GM21447 (cell line): Measurements from ENCODE around the gene SEC11C.
"Not testable (repeated sequence)": the region's sequence is repeated elsewhere in the genome, so short reads cannot be mapped to it uniquely, and the experiment has no call there.

Source experiments
- ATAC-seq: cut with Tn5 transposase; IDR thresholded peaks from one replicate; pipeline ENCODE4 v1.9.1; 2021; ENCODE audit not compliant: unreplicated experiment

The SEC11C gene

DNA sequence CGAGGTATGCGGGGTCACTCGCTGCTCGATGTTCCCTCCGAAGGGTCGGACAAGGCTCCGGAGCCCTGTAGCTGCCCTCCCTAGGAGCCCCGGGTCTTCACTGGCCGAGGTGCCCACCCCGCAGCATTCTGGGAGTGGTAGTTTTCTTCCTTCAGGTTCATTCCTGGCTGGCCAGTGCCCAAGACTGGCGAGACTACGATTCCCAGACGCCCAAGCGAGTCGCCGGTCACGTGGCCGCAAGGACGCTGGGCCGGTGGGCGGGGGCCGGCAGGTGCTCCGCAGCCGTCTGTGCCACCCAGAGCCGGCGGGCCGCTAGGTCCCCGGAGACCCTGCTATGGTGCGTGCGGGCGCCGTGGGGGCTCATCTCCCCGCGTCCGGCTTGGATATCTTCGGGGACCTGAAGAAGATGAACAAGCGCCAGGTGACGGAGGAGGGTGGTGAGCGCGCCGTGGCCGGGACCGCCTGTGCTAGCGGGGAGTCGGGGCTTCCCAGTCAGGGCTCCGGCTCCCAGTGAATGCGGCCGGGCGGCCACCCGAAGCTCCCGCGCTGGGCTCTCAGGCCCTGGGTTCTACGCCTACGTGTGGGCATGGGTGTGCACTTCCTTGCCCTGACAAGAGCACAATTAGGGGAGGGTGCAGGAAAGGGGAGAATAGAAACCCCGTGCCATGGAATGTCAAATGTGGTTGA, at the start of gene SEC11C:
Gene SEC11C, plus strand, starts transcription at position 270 of the 687 bp plus-strand sequence. Its CDS starts 65 bp downstream, at position 335.
- peak; percentile 82 for ATAC-seq

DNA sequence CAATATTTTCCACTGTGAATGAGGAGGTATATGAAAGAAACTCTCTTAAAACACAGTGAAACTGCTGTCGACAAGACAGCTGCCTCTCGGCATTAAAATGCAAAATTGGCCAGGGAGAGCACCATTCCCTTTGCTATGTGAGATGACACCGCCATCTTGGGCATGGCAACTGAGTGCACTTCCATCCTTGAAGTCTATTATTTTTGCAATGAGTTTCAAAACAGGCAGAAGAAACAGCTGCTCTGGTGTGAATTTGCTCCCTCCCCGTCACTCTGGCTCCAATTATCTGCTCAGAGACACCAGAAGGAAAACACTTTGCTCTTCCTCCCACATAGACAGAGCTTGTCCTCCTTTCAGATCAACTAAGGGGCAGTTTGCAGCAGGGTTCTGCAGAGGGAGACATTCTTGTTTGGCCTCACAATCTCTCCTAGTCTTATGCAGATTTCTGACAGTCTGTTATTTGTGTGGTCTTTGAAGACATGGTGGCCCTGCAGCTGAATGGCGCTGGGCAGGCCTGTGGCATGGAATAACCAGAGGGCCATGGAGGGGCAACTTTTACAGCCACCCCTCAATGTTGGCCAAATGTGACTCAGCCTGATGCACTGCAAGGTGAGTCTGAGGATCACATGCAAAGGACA, 48.6 kb upstream of the SEC11C start:
- no peak for ATAC-seq

DNA sequence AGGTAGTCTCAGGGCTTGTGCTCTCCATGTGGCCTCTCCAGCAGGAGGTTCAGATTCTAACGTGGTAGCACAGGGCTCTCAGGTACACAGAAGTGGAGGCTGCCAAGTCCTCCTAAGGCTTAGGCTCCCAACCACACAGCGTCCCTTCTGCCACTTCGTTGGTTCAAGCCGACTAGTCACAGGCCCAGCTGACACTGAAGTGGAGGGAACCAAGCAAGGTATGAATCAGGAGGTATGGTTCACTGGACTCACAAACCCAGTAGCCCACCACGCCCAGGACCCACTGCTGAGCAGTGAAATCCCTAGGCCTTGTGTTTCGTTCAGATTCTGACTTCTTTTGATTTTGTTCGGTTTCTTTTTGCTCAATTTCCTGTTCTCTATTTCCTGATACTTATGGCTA, 46.0 kb upstream of the SEC11C start:
- no peak for ATAC-seq

DNA sequence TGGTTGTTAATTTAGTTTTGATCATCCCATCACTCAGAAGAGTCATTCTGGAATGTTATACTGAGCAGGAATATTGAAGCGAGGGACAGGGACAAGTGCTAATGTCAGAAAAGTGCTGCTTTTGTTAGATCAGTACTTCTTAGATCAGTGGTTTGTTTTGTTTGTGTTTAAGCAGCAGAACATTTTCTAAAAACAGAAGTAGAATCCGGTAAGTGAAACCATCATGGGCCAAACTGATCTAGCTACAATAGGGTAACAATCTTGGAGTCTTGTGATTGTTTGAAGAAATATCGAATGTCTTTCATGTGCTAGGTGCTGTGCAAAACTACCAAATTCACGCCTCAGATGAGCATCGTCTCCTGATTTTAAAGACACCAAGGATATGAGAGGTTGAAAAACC, 45.1 kb upstream of the SEC11C start:
- no peak for ATAC-seq

DNA sequence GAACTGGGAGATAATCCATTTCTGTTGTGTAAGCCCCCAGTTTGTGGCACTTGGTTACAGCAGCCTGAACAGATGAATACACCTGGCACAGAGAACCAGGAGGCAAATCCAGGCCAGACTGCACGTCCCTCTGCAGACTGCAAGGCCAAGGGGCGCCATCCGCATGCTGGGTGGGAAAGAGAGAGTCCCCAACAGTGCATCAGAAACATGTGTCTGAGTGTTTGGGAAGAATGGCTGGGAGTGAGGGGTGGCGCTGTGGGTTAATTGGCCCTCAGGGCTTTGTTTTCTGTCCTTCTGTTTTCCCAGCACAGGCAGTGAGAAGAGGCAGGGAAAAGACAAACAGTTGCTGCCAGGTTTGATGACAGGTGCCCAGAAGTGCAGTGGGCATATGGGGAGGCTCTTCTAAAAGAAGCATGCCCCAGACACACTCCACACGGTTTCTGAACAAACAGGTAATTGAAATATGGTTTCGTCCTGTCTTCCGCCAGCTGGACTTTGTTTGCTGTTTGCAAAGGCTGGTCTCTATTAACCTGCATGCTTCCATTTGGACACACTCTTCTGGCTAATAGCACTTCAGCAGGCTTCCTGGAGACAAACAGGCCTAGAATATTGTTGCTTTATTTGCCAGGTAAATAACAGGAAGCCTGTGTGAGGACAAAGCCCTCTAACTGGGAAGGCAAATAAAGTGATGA, 43.4 kb upstream of the SEC11C start:
- ATAC-seq: no peak

DNA sequence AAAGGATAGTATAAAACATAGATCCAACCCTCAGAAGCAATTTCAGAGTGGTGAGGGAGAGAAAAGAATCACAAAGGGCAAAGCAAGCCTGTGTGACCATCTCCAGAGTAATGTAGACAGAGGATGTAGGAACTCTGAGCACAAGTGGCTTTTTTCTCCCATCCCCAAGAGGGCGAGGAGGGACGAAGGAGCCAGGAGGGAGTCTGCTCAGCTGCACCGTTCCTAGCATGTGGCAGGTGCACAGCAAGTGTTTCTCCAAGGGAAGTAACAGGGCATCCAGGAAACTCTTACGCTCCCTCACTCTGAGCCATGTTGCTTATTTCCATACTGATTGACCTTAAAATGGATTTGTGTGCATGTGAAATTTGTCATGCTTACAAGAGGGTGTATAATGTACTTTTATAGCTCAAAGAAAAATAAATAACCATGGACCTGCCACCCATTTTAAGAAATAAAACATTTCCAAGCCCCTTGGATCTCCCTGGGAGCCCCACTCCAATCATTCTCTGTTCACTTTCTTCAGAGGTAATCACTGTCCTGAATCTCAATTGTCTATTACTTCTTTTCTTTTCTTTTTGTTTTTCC, 37.8 kb upstream of the SEC11C start:
- no peak for ATAC-seq

DNA sequence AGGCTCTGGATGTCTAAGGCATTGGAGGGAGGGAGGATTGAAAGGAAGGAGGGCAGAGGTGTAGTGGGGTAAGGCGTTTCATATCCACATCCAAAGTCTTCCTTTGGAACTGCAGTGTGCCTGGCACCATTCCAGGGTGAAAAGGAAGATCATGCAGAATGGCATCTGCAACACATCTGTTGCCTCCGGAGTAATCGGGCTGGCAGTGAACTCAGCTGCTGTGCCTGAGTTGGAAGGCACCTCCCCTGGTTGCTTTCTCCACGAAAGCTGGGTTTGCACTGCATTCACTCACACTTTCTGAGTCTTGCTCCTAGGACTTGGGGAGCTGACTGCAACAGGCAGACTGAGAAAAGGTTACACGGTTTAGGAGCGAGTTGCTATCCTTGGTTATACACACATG, 30.3 kb upstream of the SEC11C start:
- ATAC-seq: no peak

DNA sequence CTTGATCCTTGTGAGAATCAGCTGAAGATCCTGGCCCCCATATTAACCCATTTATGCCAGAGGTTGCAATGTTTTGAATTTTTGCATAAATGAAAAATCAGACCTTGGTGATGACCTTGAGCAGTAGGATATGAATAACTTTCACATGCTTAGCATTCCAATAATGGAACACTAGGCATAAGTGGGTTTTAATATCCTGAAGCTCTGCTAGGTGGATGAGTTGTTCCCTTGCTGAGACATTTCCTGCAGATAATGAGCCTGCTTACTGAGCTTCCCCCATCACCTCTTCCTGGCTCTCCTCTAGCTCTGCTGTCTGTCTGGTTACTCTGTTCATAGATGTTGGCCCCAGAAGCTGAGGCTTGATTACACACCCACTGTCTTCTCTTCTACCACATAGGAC, 25.5 kb upstream of the SEC11C start:
- no peak for ATAC-seq

DNA sequence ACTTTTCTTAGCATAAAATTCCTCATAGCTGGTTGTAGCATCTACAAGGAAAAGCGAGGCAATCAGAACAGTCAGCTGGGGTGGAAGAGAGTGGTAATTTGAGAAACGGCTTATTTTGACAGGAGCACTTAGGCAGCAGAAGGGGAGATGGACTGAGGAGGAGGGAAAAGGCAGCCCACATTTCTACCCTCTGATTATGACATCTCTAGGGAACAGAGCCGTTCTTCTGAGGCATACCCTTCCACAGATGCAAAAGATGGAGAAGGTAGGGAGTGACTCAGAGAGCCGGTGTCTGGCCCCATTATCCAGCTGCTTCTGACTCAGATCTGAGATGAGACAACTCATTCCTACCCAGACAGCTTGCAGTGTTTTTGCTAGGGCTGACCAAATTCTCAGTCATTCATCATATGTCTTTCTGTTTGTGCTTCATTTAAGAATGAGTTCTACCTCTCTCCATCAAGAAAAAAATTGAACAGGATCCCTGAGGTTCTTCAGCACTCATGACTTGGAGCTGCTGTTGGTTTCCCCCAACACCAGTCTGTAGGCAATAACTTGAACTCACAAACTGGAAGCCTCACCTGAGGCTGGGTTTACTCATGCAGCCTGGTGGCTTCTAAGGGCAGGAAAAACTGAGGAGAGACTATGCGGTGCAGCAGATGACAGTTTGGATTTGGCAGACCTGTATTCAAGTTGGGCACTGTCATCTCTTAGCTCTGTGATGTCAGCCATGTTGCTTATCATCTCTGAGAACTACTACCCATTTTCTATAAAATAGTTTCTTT, 15.9 kb upstream of the SEC11C start:
- ATAC-seq: no peak

DNA sequence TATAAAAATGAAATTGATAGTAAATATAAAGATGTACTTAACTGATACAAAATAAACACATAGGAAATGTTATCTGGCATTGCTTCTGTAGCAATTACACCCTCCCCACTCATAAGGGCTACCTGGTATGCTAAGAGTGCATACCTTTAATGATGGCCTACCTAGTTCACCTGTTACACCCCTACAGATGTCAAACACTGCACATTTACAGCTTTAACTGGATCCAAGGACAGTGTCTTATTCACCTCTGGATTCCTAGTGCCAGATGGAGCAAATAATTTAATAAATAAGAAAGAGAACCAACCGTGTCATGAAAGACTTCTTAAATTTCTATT, 15.3 kb upstream of the SEC11C start:
- ATAC-seq: no peak

DNA sequence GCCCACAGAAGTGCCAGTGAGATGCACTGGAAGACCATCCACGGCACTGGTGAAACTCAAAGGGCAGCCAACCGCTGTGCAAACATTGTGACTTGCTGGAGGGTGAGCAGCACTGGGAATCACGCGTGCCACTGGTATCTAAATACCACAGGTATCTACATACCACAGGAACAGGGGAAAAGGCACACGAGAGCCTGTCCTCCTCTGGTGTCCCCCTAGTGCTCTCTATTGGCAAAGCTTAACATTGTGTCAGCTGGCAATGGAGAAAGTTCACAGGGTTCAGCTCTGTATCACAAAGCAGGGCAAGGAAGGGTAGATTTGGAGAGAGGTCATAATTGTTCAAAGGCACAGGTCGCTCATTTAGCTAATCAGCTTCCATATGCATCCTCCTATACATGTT, 12.6 kb upstream of the SEC11C start:
- ATAC-seq: no peak

DNA sequence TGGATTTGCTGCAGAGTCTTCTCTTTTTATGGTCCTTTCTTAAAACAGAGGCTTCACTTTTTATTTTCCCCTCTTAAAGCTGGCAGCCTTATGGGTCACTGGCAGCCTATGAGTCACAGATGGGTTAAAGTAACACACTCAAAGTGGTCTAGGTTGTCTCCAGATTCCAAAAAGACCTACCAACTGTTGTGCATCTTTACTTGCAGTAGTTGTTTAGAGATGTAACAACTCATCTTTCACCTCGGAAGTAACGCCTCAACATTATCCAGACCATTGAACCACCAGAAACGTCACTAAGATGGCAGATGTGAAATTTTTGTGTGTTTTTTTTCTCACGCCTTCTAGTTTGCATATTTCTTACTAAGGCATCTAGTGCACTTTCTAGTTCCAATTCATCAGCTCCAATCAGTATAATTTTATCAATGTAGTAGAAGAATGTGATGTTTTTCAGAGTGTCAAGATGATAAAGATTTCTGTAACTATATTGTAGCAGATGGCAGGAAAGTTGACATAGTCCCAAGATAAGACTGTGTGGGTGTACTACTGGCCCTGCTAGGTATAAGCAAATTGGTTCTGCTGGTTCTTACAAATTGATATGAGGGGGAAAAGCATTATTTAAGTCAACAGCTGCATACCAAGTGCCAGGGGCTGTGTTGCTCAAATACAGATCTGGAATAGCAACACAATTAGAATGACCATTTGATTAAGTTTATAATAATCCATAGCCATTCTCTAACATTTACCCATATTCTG, 9.6 kb upstream of the SEC11C start:
- ATAC-seq: no peak

DNA sequence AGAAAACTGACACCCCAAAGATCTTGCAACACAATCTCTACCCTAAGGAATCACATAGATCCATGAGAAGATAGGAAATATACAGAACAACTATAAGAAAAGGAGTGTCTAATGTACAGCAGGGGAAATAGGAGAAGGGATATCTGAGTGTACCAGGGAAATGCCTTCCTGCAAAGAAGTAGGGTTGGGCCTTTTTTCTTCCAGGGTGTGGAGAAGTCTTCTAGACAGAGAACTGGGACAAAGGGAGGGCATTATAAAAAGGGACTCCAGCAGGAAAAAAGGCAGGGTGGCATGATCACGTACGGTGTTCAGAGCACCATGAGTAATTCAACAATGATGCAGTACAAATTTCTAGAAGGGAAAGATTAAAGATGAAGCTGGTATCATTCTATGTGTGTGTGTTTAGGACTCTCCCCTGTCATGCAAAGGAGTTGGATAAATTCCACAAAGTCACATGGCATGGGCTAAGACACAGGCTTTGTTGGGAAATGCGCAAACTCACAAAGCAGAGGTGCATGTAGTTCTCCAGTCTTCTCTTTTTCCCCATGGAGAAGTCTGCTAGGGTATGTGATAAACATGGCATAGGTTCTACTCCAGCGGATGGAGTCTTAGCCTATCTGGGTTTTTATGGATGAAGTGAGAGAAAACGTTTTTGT, 6.7 kb upstream of the SEC11C start:
- ATAC-seq: no peak

DNA sequence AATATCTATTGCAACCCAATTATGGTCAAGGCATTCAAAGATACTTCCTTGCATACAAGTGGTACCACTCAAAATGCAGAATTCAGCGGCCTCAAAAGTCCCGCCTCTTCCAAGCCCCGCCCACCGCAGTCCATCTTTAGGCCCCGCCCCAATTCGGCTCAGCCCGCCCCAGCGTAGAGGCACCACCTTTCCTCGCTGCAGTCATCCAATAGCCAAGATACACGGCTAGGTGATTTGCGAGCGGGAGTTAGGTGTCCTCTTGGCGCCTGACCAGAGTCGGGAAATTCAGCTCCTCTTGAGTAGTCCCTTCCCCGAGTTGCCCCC, 431 bp upstream of the SEC11C start:
- ATAC-seq: peak; percentile 69

DNA sequence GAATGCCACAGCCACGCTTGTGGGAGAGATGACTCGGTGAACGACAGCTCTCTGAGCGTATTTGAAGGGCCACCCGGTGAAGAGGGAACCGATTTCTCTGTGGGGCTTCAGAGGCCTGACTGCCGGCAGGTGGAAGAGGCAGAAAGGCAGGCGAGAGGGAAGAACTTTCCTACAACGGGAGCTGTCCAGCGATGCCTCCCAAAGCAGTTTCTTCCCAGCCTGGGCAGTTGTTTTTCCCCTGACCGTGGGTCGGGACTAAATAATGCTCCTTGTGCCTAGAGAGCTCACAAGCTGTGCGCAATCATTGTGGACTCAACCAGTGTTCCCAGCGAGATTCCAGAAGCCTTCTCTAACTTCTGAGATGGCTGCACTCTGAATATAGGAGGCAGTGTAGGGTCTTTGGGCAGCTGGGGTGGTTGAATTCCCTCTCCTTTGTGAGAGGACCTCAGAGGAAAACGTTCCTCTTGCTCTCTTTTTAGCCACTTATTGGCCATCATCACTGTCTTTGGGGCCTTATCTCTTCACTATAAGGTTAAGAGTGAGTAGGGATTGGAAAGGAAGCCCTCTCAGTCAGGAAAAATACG, 710 bp downstream of the SEC11C start:
- ATAC-seq: no peak

DNA sequence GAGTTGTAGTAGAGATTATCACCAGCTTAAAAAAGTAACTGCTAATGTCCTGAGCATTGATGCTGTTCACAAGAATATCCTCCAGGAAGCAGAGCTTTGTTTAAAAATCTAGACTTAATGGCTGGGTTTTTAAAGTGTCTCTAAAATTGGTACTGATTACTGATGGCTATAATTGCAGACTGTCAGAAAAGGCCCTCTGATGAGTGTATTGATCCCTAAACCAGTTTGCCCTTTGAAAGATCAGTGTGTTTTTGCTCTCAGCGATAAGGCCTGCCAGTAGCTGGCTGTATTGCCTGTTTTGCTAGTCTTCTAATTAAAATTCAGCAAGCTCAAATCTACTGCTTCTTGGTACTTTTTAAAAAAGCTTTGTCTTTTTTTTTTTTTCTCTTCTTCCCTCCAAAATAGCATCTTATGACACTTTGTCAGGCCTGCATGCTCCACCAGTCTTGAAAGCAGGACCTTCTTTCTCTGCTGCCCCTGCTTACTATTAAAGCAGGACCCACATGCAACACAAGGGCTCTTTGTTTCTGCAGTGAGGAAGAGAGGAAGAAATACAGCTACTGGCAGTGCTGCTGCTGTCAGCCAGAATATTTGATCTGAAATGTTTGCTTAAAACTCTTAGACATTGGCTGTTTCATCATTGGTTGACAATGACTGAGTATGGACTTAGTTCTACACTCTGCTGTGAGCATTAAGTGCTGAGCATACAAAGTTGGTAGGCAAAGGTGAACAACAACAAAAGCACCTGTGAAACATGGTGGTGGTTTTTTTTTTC, 1.8 kb downstream of the SEC11C start:
- ATAC-seq: peak; percentile 13

DNA sequence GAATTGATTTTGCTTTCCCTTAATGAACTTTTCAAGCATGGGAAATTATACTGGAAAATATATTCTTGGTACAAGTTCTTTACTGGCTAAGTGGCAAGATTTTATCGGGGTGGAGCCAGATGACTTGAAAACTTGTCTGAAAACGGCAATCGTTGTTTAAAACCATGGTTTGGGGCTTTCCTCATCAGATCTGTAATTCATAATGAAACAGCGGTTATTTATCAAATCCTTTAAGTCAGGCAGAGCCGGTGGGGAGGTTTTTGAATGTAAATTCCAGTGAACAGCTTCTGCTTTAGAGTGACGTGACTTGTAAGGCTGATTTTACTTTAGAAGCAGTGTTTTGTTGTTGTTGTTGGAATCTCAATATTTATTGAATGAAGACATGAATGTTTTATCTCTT, 2.6 kb downstream of the SEC11C start:
- no peak for ATAC-seq

DNA sequence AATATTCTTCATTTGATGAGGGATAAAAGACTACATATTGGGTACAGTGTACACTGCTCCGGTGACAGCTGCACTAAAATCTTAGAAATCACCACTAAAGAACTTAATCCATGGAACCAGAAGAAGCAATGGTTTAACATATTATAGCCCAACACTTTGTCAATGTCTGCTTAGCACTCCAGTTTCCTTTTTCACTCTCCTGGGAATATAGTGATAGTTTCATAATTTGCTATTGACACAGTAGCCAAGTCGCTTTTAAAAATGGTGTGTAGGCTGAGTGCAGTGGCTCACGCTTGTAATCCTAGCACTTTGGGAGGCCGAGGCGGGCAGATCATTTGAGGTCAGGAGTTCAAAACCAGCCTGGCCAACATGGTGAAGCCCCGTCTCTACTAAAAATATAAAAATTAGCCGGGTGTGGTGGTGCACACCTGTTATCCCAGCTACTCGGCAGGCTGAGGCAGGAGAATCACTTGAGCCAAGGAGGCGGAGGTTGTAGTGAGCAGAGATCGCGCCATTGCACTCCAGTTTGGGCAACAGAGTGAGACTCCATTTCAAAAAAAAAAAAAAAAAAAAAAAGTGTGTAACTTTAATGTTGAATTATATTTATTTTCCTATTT, 3.2 kb downstream of the SEC11C start:
- not testable (repeated sequence) for ATAC-seq

DNA sequence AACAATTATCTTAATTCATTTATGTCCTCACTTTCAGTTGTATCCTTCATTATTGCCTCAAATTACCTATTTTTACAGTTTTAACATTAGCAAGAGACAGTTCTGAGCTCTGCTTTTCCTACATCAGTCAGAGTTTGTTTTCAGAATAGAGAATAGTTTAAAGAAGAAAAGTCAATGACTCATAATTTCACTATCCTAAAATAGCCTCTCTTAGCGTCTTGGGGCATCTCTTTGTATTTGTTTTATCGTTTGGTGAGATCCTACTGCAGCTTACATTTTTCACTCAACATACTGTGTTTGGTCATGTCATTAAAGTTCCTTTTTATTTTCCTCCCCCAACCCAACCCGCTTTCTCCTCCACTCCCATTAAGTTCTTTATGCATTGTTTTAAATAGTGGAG, 3.8 kb downstream of the SEC11C start:
- ATAC-seq: no peak
